ENCODE results near the gene BMP3.
"Not testable (repeated sequence)": the region's sequence is repeated elsewhere in the genome, so short reads cannot be mapped to it uniquely, and the experiment has no call there.

BMP3 gene

GRCh38 chr4:81007417-81007816 is 23.1 kb upstream of the BMP3 start:
- H3K4me3 ChIP-seq (ENCODE audit: low read depth, low read length) = no peak overlapping the region
- DNase-seq (ENCODE audit: low read depth, low spot score) = no peak
- in situ Hi-C loops (cut with HindIII; ENCODE audit: low sequenced_read_pairs) = no loop called here
- TF ChIP-seq CTCF (IDR thresholded peaks at IDR 0.05; ENCODE audit: low read depth, low read length) = no peak

- DNase-seq (ENCODE audit: low read depth, low spot score); H3K4me3 ChIP-seq (ENCODE audit: low read depth, low read length); in situ Hi-C loops (cut with HindIII; ENCODE audit: low sequenced_read_pairs): not testable (repeated sequence)
These were observed 13.9 kb upstream of the BMP3 start for GRCh38 chr4:81016566-81016965.

GRCh38 chr4:81019006-81019405 is 11.5 kb upstream of the BMP3 start:
- H3K4me3 ChIP-seq (ENCODE audit: low read depth, low read length) = no peak overlapping the region
- TF ChIP-seq CTCF (IDR thresholded peaks at IDR 0.05; ENCODE audit: low read depth, low read length) = no peak
- no peak for DNase-seq (ENCODE audit: low read depth, low spot score)
- in situ Hi-C loops (cut with HindIII; ENCODE audit: low sequenced_read_pairs) = no loop called here

GRCh38 chr4:81021142-81021944 is 9.2 kb upstream of the BMP3 start:
- no peak overlapping the region for H3K4me3 ChIP-seq (ENCODE audit: low read depth, low read length)
- no peak for DNase-seq (ENCODE audit: low read depth, low spot score)
- no peak for TF ChIP-seq CTCF (IDR thresholded peaks at IDR 0.05; ENCODE audit: low read depth, low read length)
- in situ Hi-C loops (cut with HindIII; ENCODE audit: low sequenced_read_pairs) = no loop called here

GRCh38 chr4:81021981-81022380 is 8.5 kb upstream of the BMP3 start:
- no peak for TF ChIP-seq CTCF (IDR thresholded peaks at IDR 0.05; ENCODE audit: low read depth, low read length)
- H3K4me3 ChIP-seq (ENCODE audit: low read depth, low read length) = no peak overlapping the region
- in situ Hi-C loops (cut with HindIII; ENCODE audit: low sequenced_read_pairs) = no loop called here
- DNase-seq (ENCODE audit: low read depth, low spot score) = no peak

- no peak for DNase-seq (ENCODE audit: low read depth, low spot score)
These were observed 7.0 kb upstream of the BMP3 start for GRCh38 chr4:81023484-81023883.

More at GRCh38 chr4:81023484-81023883, 7.0 kb upstream of the BMP3 start:
- no peak overlapping the region for H3K4me3 ChIP-seq (ENCODE audit: low read depth, low read length)
- in situ Hi-C loops (cut with HindIII; ENCODE audit: low sequenced_read_pairs) = no loop called here
- TF ChIP-seq CTCF (IDR thresholded peaks at IDR 0.05; ENCODE audit: low read depth, low read length) = no peak
